ENCODE data around the gene FAM120C.

GRCh38 chrX:54045563-54046228 is 137.4 kb downstream of the FAM120C start:
- TF ChIP-seq POLR2AphosphoS5 (IDR thresholded peaks at IDR 0.05; ENCODE audit: borderline replicate concordance, low read depth, low read length) = no peak
- TF ChIP-seq EZH2 (IDR thresholded peaks at IDR 0.05) = no peak
